ENCODE measurements around the gene SAMD11.
"Not testable (repeated sequence)": the region's sequence is repeated elsewhere in the genome, so short reads cannot be mapped to it uniquely, and the experiment has no call there.

SAMD11 gene

DNA sequence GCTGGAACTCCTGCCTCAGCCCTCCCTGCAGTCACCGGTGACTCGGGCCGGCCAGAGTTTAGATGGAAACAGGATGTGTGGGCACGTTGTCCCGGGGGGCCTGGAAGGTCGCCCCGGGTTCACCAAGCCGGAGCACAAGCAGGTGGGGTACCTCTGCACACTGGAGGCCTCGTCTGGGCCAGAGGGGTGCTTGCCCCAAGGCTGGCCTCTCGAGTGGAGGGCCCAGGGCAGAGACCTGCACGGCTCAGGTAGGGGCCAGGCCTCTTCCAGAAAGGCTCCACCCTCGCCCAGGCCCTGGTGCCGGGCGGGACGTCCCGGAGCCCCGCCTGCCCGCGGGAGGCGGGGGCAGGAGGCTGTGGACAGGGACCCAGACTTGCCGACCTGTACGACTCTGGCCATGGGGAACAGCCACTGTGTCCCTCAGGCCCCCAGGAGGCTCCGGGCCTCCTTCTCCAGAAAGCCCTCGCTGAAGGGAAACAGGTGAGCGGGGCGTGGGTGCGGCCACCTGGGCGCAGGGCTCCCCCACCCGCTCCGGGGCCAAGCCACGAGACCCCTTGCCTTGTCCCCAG, 42.5 kb downstream of the SAMD11 start, which contains the start of gene PLEKHN1:
Gene PLEKHN1 (plus strand): TSS at position 348 of the 569 bp plus-strand sequence. CDS start 50 bp downstream, at position 398.
- DNase-seq, result no peak

DNA sequence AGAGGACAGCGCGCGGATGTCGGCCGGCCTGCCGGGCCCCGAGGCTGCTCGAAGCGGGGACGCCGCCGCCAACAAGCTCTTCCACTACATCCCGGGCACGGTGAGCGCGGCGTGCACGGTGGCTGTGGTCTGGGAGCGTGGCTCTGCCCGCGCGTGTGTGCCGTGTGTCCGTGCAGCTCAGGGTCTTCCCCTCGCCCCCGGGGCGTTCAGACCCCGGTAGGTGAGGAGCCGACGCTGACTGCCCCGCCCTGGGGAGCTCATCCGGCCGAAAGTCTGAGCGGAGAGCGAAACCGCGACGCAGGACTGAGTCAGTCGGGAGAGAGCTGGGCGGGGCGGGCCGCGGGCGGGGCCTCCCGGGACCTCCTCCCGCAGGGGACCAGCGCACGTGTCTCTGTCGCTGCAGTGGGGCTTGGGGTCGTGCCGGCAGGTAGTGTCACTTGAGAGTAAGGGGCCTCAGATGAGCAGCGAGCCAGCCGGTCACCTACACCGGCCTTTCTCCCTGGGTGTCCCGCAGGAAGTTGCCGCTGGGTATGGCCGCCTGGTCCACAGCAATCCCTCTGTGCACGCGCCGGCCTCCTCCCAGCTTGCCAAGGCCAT, 43.1 kb downstream of the SAMD11 start:
- no peak for DNase-seq

DNA sequence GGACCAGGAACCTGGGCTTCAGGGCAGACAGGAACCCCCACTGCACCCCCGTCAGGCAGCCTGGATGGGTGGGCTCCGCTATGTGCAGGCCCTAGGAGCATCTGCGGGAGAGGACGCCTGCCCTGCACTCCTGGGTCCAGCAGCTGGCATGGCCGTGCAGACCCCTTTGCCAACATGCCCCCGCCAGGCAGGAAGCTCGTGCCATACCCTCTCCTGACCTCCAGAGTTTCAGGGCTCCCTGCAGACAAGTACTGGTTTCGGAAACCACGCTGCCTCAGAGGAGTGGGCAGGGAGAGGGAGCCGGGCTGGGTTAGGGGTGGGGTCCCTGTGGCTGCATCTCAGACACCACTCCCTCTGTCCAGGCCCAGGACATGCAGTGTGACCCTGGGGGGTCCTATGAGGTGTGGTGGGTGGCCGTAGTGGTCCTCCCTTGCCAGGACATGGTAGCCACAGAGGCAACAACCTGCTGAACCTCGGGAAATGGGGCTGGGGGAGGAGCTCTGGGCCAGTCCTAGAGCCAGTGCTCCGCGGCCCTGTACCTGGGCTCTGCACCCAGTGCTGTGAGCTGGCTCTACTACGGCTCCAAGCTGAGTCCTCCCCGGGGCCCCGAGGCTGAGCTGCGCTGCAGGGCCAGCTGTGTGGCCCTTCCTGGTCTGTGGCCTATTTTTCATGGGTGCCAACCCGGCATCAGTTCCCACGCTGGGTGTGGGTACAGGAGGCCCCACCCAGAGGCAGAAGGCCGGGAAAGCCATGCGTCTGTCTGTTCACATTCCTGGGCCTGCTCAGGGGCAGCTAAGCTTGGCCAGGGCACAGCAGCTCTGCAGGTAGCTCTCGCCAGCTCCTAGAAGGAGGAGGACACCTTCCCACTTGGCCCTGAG, 44.0 kb downstream of the SAMD11 start:
- no peak for DNase-seq

DNA sequence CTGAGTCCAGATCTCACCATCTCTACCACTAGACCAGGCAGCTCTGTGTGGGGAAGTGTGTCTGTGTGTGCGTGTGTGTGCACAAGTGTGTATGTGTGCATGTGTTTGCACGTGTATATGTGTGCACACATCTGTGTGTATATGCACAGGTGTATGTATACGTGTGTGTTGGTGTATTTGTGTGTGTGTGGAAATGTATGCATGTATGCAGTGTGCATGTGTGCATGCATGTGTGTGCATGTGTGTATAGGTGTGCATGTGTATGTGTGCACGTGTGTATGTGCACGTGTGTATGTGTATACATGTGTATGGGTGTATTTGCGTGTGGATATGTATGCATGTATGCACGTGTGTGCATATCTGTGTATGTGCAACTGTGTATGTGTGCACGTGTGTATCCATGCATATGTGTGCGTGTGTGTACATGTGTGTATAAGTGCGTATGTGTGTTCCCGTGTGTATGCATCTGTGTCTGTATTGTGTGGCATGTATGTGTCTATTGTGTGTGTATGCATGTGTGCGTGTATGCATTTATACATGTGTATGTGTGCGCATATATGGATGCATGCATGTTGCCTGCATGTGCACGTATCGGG, 45.6 kb downstream of the SAMD11 start:
- no peak for DNase-seq

DNA sequence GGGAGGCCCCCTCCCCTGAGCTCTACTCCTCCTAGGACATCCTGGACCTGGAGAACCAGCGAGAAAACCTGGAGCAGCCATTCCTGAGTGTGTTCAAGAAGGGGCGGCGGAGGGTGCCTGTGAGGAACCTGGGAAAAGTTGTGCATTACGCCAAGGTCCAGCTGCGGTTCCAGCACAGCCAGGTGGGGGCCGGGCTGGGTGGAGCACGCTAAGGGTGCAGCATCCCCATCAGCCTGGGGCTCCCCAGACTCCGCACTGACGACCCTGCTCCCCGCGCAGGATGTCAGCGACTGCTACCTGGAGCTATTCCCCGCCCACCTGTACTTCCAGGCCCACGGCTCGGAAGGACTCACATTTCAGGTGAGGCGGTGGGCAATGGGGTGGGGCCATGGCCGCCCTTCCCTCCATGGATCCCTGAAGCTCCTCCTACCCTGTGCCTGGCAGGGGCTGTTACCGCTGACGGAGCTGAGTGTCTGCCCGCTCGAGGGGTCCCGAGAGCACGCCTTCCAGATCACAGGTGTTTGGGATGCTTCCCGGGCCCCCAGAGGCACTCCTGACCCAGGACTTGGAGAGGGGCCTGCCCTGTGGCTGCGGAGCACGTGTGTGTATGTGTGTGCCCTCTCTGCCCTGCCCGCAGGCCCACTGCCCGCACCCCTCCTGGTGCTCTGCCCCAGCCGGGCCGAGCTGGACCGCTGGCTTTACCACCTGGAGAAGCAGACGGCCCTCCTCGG, 46.7 kb downstream of the SAMD11 start:
- no peak for DNase-seq

DNA sequence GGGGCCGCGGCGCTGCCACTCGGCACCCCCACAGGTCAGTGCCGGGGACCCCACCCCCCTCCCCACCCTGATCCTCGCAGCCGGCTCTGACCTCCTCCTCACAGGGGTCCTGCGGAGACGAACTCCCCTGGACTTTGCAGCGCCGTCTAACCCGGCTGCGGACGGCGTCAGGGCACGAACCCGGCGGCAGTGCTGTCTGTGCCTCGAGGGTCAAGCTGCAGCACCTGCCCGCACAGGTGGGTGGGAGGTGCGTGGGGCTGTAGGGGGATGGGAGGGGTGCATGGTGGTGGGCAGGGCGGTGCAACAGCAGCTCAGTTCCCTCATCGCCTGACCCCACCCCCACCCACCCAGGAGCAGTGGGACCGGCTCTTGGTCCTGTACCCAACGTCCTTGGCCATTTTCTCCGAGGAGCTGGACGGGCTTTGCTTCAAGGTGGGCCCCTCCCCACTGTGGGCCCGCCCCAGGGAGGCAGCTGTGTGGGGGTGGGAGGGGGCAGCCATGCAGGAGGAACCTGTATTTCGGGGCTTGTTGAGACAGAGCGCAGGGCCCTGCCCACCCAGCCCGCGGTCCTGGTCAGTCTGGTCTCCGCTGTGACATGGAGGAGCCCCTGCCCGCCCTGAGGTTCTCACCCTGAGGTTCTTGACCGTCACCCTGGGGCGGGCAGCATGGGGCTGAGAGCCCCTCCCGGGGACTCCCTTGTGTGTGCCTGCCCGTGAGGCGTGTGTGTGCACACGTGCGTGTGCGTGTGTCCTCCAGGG, 47.4 kb downstream of the SAMD11 start:
- DNase-seq, result no peak

DNA sequence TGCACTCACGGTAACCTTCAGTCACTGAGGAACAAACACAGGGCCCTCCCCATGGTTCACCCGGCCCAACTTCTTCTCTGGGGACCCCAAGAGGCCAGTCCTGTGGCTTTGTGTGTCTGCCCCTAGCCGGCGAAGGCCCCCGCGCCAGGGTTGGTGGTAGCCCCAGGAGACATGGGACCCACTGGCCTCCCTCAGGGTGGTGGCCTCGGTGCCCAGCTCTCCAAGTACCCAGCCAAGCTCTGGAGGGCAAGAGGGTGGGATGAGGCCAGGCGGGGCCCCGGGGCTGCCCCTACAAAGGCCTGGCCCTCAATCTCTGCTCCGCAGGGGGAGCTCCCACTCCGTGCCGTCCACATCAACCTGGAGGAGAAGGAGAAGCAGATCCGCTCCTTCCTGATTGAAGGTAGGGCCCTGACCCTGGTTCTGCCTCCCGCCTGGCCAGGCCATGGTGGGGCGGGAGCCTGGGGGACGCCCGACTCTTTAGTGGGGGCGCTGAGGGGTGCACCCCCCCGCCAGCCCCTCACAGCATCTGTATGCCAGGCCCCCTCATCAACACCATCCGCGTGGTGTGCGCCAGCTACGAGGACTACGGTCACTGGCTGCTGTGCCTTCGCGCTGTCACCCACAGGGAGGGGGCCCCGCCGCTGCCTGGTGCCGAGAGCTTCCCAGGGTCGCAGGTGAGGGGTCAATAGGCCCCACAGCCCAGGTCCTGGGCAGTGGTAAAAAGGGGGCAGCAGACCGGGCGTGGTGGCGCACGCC, 48.2 kb downstream of the SAMD11 start:
- no peak for DNase-seq

DNA sequence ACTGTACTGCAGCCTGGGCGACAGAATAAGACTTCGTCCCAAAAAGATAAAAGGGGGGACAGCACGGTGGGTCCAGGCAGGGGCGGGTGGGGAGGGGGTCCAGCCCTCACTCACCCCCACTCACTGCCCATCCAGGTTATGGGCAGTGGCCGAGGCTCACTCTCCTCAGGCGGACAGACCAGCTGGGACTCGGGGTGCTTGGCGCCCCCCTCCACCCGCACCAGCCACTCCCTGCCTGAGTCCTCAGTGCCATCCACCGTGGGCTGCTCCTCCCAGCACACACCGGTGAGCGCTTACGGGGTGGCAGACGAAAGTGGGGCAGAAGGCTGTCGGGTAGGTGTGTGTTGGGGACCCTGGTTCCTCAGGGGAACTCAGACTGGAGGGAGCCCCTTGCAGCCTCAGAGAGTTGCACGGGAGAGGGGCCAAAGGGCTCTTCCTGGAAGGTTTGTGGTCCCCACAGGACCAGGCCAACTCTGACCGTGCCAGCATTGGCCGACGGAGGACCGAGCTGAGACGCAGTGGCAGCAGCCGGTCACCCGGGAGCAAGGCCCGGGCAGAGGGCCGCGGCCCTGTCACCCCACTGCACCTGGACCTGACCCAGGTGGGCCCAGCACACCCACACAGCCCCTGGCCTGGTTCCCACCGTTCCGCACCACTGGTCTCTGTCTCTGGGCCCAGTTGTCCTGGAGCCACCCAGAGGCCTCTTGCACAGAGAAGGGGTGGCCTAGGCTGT, 49.2 kb downstream of the SAMD11 start:
- DNase-seq, result no peak

DNA sequence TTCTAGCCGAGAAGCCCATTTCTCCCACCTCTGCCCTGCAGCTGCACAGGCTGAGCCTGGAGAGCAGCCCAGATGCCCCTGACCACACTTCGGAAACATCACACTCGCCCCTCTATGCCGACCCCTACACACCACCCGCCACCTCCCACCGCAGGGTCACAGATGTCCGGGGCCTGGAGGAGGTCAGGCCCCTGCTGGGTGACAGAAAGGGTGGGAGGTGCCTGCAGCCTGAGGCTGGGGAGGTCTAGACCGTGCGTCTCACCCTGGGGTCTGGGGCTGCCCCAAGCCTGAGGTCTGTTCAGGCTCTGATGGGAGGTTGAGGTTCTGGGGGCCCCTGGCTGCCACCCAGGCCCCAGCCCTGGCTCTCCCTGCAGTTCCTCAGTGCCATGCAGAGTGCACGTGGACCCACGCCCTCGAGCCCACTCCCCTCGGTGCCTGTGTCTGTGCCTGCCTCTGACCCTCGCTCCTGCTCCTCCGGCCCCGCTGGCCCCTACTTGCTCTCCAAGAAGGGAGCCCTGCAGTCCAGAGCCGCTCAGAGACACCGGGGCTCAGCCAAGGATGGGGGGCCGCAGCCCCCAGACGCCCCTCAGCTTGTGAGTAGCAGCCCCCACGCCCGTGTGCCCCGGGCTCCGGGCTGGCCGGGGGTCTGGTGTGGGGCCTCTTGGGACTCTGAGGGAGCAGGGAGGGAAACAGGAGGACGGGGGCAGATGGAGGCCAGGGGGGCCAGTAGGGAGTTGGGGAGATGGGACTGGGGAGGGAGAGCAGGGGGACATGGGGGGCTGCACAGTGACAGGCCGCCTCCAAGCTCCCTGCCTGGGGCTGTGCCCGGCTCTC, 50.0 kb downstream of the SAMD11 start:
- DNase-seq, result no peak

DNA sequence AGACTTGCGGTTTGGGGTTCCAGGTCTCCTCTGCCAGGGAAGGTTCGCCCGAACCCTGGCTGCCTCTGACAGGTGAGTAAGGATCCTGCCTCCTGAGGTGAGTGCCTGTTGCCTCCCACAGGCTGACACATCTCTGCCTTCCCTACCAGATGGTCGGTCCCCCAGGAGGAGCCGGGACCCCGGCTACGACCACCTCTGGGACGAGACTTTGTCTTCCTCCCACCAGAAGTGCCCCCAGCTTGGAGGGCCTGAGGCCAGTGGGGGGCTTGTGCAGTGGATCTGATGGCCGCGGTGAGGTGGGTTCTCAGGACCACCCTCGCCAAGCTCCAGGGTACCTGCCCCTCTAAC, 50.5 kb downstream of the SAMD11 start:
- no peak for DNase-seq

DNA sequence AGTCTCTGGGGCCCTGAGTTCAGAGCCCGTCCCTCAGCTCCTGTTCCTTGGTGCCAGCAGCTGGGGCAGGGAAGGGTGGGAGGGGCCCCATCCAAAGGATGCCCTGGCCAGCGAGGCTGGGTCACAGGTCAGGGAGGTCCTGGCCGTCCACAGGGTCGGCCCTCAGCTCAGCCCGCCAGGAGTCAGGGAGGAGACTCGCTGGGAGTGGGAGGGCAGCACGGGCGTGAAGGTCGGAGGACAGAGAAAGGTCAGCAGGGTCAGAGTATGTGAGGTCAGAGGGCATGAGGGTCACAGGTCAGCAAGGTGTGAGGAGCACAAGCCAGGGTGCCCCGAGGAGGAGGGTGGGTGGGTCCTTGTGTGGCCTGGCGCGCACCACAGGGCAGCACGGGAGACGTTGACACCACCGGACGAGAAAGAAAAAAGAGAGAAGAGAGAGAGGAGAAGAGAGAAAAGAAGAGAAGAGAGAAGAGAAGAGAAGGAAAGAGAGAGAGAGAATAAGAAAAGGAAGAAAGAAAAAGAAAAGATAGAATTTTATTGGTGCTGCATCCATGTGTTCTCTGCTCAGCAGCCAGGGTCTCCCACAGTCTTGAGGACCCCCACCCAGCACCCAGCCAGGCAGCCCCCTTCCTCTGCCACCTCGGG, 51.1 kb downstream of the SAMD11 start:
- no peak for DNase-seq

DNA sequence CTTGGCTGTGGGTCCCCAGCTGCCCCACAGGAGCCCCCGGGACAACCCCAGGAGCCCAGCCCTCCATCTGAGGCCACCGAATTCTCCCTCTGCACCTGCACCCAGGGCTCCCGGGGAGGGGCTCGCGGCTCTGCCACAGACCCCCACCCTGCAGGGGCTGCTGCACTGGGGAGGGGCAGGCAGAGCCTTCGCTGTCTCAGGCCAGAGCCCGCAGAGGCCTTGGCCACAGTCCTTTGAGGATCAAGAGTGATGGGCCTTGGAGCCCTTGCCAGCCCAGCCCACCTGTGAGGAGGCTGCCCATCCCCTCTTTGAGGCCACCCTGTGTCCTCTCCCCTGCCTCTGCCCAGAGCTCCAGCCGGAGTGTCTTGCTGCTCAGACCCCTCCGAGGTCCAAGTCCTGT, 51.6 kb downstream of the SAMD11 start:
- no peak for DNase-seq

DNA sequence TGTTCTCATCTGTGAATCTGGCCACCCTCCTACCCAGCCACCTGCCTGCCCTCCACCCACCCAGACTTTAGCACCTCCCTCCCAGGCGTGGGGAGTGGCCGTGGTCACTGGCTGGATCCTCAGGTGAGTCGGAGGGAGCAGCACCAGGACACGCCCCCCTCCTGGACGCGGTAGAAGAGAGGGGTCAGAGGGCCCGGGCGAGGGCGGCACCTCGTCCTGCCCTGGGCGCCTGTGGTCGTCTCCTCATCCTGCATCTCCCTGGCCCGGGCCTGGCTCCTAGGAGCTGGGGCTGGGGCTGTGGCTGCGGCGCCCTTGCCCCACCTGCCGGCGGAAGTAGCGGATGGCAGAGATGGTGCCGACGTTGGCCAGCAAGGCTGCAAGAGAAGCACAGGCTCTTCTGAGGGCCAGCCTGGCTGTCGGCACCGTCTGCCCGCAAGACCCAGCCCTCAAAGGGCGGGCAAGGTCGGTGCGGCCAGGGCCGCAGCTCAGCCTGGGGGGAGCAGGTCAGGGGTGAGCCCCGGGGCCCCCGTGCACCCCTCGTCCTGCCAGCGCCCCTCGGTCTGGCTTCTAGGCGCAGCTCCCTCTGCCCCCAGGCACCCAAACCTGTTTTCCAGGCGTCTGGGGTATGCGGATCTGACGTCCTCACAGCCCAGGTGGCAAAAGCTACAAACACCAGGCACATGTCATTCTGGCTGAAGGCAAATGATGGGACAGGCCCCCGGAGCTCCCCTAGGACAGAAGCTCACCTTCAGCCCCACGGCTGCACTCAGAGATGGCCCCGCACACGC, 52.4 kb downstream of the SAMD11 start:
- no peak for DNase-seq

DNA sequence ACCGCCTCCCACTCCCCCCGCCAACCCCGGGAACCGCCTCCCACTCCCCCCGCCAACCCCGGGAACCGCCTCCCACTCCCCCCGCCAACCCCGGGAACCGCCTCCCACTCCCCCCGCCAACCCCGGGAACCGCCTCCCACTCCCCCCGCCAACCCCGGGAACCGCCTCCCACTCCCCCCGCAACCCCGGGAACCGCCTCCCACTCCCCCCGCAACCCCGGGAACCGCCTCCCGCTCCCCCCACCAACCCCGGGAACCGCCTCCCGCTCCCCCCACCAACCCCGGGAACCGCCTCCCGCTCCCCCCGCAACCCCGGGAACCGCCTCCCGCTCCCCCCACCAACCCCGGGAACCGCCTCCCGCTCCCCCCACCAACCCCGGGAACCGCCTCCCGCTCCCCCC, 53.1 kb downstream of the SAMD11 start:
- not testable (repeated sequence) for DNase-seq

DNA sequence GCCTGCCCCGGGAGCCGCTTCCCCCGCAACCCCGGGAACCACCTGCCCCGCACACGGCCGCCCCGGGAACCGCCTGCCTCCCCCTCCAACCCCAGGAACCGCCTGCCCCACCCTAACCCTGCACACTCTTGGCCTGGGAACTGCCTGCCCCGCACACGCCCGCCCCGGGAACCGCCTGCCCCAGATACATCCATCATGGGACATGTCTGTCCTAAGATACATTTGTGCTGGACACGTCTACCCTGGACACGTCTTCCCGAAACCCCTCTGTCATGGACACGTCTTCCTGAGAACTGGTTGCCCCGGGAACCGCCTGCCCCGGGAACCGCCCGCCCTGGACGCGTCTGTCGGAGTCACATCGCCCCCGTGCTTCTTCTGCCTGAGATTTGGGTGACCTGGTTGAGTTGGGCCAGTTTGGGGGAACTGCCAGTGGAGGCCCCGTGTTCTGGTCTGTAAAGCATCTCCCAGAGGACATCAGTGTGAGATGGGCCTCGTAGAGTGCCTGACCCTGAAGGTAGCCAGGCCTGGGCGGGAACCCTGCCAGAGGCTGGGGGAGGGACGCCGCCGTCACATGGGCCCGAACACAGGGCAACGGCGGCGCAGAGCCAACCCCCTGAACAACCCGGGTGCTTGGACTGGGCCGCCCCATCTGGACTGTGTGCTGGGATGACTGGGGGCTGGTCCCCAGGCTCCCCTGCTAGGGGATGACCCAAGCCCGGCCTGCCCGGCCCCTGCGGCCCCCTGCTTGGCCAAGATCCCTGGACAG, 54.5 kb downstream of the SAMD11 start:
- DNase-seq, result no peak

DNA sequence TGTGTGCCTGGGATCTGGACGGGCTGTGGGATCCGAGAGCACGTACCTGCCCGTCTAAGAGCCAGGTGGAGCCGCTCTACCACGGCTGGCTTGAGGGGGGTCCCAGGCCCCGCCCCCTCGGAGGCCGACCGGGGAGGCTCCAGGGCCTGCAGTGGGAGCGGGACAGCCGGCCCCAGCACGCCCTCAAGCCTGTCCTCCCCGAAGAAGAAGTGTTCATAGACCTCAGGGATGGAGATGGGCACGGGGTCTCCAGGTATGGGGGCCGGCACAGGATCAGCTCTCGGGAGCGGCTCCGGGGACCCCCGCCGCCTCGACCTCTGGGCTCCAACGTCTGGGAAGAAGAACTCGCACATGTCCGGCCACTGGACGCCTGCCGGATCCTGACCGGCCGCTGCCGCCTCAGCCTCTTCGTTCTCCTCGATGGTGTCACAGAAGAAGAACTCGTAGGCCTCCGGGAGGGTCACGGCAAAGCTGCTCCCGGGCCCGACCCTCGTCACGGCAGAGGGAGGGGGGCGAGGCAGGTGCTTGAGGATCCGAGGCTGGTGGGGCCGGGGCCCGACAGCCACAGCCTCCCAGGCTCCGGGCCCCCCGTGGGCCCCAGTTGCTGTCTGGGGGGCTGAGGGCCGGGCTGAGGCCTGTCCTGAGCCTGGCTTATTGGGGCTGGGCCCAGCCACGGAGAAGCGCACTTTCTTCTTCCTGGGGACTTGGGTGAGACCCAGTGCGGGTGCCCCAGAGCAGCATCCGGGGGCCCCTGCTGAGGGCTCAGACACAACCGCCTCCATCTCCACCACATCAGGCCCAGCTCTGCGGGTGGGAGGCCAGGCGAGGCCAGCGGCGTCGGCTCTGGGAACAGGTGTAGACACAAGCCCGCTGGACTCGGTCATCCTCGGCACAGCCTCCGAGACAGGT, 55.4 kb downstream of the SAMD11 start:
- no peak for DNase-seq

DNA sequence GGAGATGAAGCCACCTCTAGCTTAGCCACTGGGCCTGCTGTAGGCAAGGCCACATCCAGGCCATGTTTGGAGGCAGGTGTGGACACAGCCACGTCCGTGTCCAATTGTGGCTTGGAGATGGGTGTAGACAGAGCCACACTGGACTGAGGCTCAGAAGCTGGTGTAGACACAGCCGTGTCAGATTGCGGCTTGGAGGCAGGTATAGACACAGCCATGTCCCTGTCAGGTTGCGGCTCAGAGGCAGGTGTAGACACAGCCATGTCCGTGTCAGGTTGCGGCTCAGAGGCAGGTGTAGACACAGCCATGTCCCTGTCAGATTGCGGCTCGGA, 56.0 kb downstream of the SAMD11 start:
- no peak for DNase-seq
